ENCODE data around the gene FADD.

Gene FADD

GRCh38 chr11:70202920-70203750, at the start of gene FADD:
Gene FADD, plus strand, starts transcription at chr11:70203296. Its CDS starts 164 bp downstream, at chr11:70203460.
- Mint-ChIP-seq H3K27me3 (no peaks in the 10 kb centered on the region), H3K27ac (peak within 1 kb of the TSS; percentile 97), H3K9me3 (no peaks in the 10 kb centered on the region), H3K4me1 (peaks cover 38% of the 10 kb centered on the region), H3K36me3 (peaks cover 11% of the 10 kb centered on the region), H3K4me3 (peak within 1 kb of the TSS; percentile 97)

- no peak overlapping the region for H3K27ac Mint-ChIP-seq
- H3K36me3 Mint-ChIP-seq: no peaks in the 10 kb centered on the region
- H3K27me3 Mint-ChIP-seq: no peaks in the 10 kb centered on the region
- H3K4me1 Mint-ChIP-seq: no peaks in the 10 kb centered on the region
- H3K9me3 Mint-ChIP-seq: no peaks in the 10 kb centered on the region
- H3K4me3 Mint-ChIP-seq: no peak overlapping the region
Measured at GRCh38 chr11:70155386-70155785, 47.7 kb upstream of the FADD start.

GRCh38 chr11:70156291-70157037, 46.6 kb upstream of the FADD start:
- H3K27ac Mint-ChIP-seq: no peak overlapping the region
- no peaks in the 10 kb centered on the region for H3K4me1 Mint-ChIP-seq
- H3K27me3 Mint-ChIP-seq: peaks cover 2% of the 10 kb centered on the region
- H3K4me3 Mint-ChIP-seq: no peak overlapping the region
- no peaks in the 10 kb centered on the region for H3K36me3 Mint-ChIP-seq
- no peaks in the 10 kb centered on the region for H3K9me3 Mint-ChIP-seq

- no peaks in the 10 kb centered on the region for H3K36me3 Mint-ChIP-seq
- no peak overlapping the region for H3K27ac Mint-ChIP-seq
- peaks cover 2% of the 10 kb centered on the region for H3K27me3 Mint-ChIP-seq
- H3K4me1 Mint-ChIP-seq: no peaks in the 10 kb centered on the region
- H3K4me3 Mint-ChIP-seq: no peak overlapping the region
- H3K9me3 Mint-ChIP-seq: no peaks in the 10 kb centered on the region
Measured at GRCh38 chr11:70158201-70158600, 44.9 kb upstream of the FADD start.

GRCh38 chr11:70158757-70159389, 44.2 kb upstream of the FADD start:
- Mint-ChIP-seq H3K4me1 (no peaks in the 10 kb centered on the region), H3K27me3 (peaks cover 2% of the 10 kb centered on the region), H3K9me3 (no peaks in the 10 kb centered on the region), H3K36me3 (no peaks in the 10 kb centered on the region), H3K4me3 (no peak overlapping the region), H3K27ac (no peak overlapping the region)

- Mint-ChIP-seq H3K36me3 (no peaks in the 10 kb centered on the region), H3K27ac (no peak overlapping the region), H3K27me3 (peaks cover 2% of the 10 kb centered on the region), H3K4me1 (no peaks in the 10 kb centered on the region), H3K4me3 (no peak overlapping the region), H3K9me3 (no peaks in the 10 kb centered on the region)
Measured at GRCh38 chr11:70159627-70160570, 43.2 kb upstream of the FADD start.

- Mint-ChIP-seq H3K4me1 (no peaks in the 10 kb centered on the region), H3K9me3 (no peaks in the 10 kb centered on the region), H3K4me3 (no peak overlapping the region), H3K27ac (no peak overlapping the region), H3K36me3 (no peaks in the 10 kb centered on the region), H3K27me3 (peaks cover 2% of the 10 kb centered on the region)
Measured at GRCh38 chr11:70161043-70161625, 42.0 kb upstream of the FADD start.

GRCh38 chr11:70164705-70165104, 38.4 kb upstream of the FADD start:
- no peak overlapping the region for H3K27ac Mint-ChIP-seq
- H3K36me3 Mint-ChIP-seq: no peaks in the 10 kb centered on the region
- H3K4me3 Mint-ChIP-seq: no peak overlapping the region
- peaks cover 2% of the 10 kb centered on the region for H3K27me3 Mint-ChIP-seq
- H3K4me1 Mint-ChIP-seq: no peaks in the 10 kb centered on the region
- no peaks in the 10 kb centered on the region for H3K9me3 Mint-ChIP-seq

- H3K27me3 Mint-ChIP-seq: no peaks in the 10 kb centered on the region
- H3K4me3 Mint-ChIP-seq: no peak overlapping the region
- no peaks in the 10 kb centered on the region for H3K4me1 Mint-ChIP-seq
- no peaks in the 10 kb centered on the region for H3K36me3 Mint-ChIP-seq
- no peak overlapping the region for H3K27ac Mint-ChIP-seq
- no peaks in the 10 kb centered on the region for H3K9me3 Mint-ChIP-seq
Measured at GRCh38 chr11:70167120-70167519, 36.0 kb upstream of the FADD start.

- H3K4me1 Mint-ChIP-seq: no peaks in the 10 kb centered on the region
- no peaks in the 10 kb centered on the region for H3K9me3 Mint-ChIP-seq
- H3K27me3 Mint-ChIP-seq: no peaks in the 10 kb centered on the region
- no peaks in the 10 kb centered on the region for H3K36me3 Mint-ChIP-seq
- H3K27ac Mint-ChIP-seq: no peak overlapping the region
- H3K4me3 Mint-ChIP-seq: no peak overlapping the region
Measured at GRCh38 chr11:70167723-70168404, 35.2 kb upstream of the FADD start.

GRCh38 chr11:70168405-70168754, 34.7 kb upstream of the FADD start:
- Mint-ChIP-seq H3K36me3 (no peaks in the 10 kb centered on the region), H3K27ac (no peak overlapping the region), H3K4me3 (no peak overlapping the region), H3K27me3 (no peaks in the 10 kb centered on the region), H3K9me3 (no peaks in the 10 kb centered on the region), H3K4me1 (no peaks in the 10 kb centered on the region)

- no peaks in the 10 kb centered on the region for H3K4me1 Mint-ChIP-seq
- H3K27me3 Mint-ChIP-seq: no peaks in the 10 kb centered on the region
- no peaks in the 10 kb centered on the region for H3K9me3 Mint-ChIP-seq
- H3K27ac Mint-ChIP-seq: no peak overlapping the region
- H3K36me3 Mint-ChIP-seq: no peaks in the 10 kb centered on the region
- H3K4me3 Mint-ChIP-seq: no peak overlapping the region
Measured at GRCh38 chr11:70169127-70169526, 34.0 kb upstream of the FADD start.

GRCh38 chr11:70169632-70170031, 33.5 kb upstream of the FADD start:
- Mint-ChIP-seq H3K36me3 (no peaks in the 10 kb centered on the region), H3K9me3 (no peaks in the 10 kb centered on the region), H3K27ac (no peak overlapping the region), H3K27me3 (no peaks in the 10 kb centered on the region), H3K4me3 (no peak overlapping the region), H3K4me1 (no peaks in the 10 kb centered on the region)

- no peak overlapping the region for H3K27ac Mint-ChIP-seq
- no peaks in the 10 kb centered on the region for H3K9me3 Mint-ChIP-seq
- no peaks in the 10 kb centered on the region for H3K4me1 Mint-ChIP-seq
- H3K4me3 Mint-ChIP-seq: no peak overlapping the region
- H3K36me3 Mint-ChIP-seq: no peaks in the 10 kb centered on the region
- no peaks in the 10 kb centered on the region for H3K27me3 Mint-ChIP-seq
Measured at GRCh38 chr11:70170596-70171210, 32.4 kb upstream of the FADD start.

Data from activated naive CD4-positive, alpha-beta T cell treated with anti-CD3 and anti-CD28 coated beads, Interleukin-2, amount 50 U/mL, for 24 hours (primary cell).